Measurements from ENCODE around the gene FST.

- TF ChIP-seq, protein P1, sequence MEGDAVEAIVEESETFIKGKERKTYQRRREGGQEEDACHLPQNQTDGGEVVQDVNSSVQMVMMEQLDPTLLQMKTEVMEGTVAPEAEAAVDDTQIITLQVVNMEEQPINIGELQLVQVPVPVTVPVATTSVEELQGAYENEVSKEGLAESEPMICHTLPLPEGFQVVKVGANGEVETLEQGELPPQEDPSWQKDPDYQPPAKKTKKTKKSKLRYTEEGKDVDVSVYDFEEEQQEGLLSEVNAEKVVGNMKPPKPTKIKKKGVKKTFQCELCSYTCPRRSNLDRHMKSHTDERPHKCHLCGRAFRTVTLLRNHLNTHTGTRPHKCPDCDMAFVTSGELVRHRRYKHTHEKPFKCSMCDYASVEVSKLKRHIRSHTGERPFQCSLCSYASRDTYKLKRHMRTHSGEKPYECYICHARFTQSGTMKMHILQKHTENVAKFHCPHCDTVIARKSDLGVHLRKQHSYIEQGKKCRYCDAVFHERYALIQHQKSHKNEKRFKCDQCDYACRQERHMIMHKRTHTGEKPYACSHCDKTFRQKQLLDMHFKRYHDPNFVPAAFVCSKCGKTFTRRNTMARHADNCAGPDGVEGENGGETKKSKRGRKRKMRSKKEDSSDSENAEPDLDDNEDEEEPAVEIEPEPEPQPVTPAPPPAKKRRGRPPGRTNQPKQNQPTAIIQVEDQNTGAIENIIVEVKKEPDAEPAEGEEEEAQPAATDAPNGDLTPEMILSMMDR (IDR thresholded peaks at IDR 0.05) = no peak
- no peak for TF ChIP-seq POLR2A (IDR thresholded peaks at IDR 0.05; ENCODE audit: low read depth)
- TF ChIP-seq EP300 (IDR thresholded peaks at IDR 0.05) = no peak
- no peak for TF ChIP-seq POLR2AphosphoS5 (IDR thresholded peaks at IDR 0.05)
These were observed 7.0 kb downstream of the FST start for GRCh38 chr5:53487436-53487835.

Data from esophagus muscularis mucosa (tissue), 4 donors.